ENCODE results near the gene MORC2. TPM values are rescaled to one million over a fixed set of nuclear protein-coding genes. Genes with fewer than 3 reads are reported as not detected.

Gene MORC2
- polyA plus RNA-seq, 1 donor from 2014 or later: 15.1 TPM

GRCh38 chr22:30928401-30928800, 40.2 kb downstream of the MORC2 start:
- H3K9me2 ChIP-seq (ENCODE audit: insufficient read depth, low read length): no peaks in the 10 kb centered on the region
- H3K36me3 ChIP-seq (ENCODE audit: insufficient read depth, low read length): no peaks in the 10 kb centered on the region
- H3K9me3 ChIP-seq (ENCODE audit: low read length): no peaks in the 10 kb centered on the region
- no peak overlapping the region for H3K27ac ChIP-seq (ENCODE audit: low read length)
- no peak overlapping the region for H2AFZ ChIP-seq (ENCODE audit: low read depth, low read length)
- no peak for TF ChIP-seq CTCF (IDR thresholded peaks at IDR 0.05; ENCODE audit: poor library complexity, severe bottlenecking)
- no peak for TF ChIP-seq TAF1 (IDR thresholded peaks at IDR 0.05; ENCODE audit: low read depth)
- TF ChIP-seq POLR2AphosphoS5 (IDR thresholded peaks at IDR 0.05): no peak
- no peak for TF ChIP-seq SMC3 (conservative IDR thresholded peaks at IDR 0.05; ENCODE audit: poor library complexity)
- TF ChIP-seq EP300 (conservative IDR thresholded peaks at IDR 0.05; ENCODE audit: poor library complexity, severe bottlenecking): no peak
- TF ChIP-seq RAD21 (conservative IDR thresholded peaks at IDR 0.05): no peak
- TF ChIP-seq REST (IDR thresholded peaks at IDR 0.05; ENCODE audit: borderline replicate concordance): no peak
- TF ChIP-seq MXI1 (conservative IDR thresholded peaks at IDR 0.05; ENCODE audit: poor library complexity, severe bottlenecking): no peak
- TF ChIP-seq EZH2 (IDR thresholded peaks at IDR 0.05; ENCODE audit: borderline replicate concordance, insufficient read depth, low read length, poor library complexity, severe bottlenecking): no peak
- no peak overlapping the region for H3K4me2 ChIP-seq (ENCODE audit: low read length)
- H3K4me3 ChIP-seq (ENCODE audit: low read length): no peak overlapping the region
- H3F3A ChIP-seq (ENCODE audit: insufficient read depth, low read length, poor library complexity, severe bottlenecking): no peaks in the 10 kb centered on the region
- no peak overlapping the region for H3K9ac ChIP-seq (ENCODE audit: low read length)
- H3K27me3 ChIP-seq (ENCODE audit: insufficient read depth, low read depth, low read length): no peaks in the 10 kb centered on the region
- no peaks in the 10 kb centered on the region for H3K79me2 ChIP-seq (replicated peaks; ENCODE audit: insufficient read depth, low read length)
- H4K20me1 ChIP-seq (ENCODE audit: insufficient read depth): no peaks in the 10 kb centered on the region

GRCh38 chr22:30927806-30928205, 40.8 kb downstream of the MORC2 start:
- no peaks in the 10 kb centered on the region for H3F3A ChIP-seq (ENCODE audit: insufficient read depth, low read length, poor library complexity, severe bottlenecking)
- H3K4me3 ChIP-seq (ENCODE audit: low read length): no peak overlapping the region
- H4K20me1 ChIP-seq (ENCODE audit: insufficient read depth): no peaks in the 10 kb centered on the region
- H3K27me3 ChIP-seq (ENCODE audit: insufficient read depth, low read depth, low read length): no peaks in the 10 kb centered on the region
- H3K9me2 ChIP-seq (ENCODE audit: insufficient read depth, low read length): no peaks in the 10 kb centered on the region
- H2AFZ ChIP-seq (ENCODE audit: low read depth, low read length): no peak overlapping the region
- no peak overlapping the region for H3K27ac ChIP-seq (ENCODE audit: low read length)
- H3K9ac ChIP-seq (ENCODE audit: low read length): no peak overlapping the region
- H3K9me3 ChIP-seq (ENCODE audit: low read length): no peaks in the 10 kb centered on the region
- H3K36me3 ChIP-seq (ENCODE audit: insufficient read depth, low read length): no peaks in the 10 kb centered on the region
- H3K4me2 ChIP-seq (ENCODE audit: low read length): no peak overlapping the region
- H3K79me2 ChIP-seq (replicated peaks; ENCODE audit: insufficient read depth, low read length): no peaks in the 10 kb centered on the region
- TF ChIP-seq RAD21 (conservative IDR thresholded peaks at IDR 0.05): no peak
- no peak for TF ChIP-seq TAF1 (IDR thresholded peaks at IDR 0.05; ENCODE audit: low read depth)
- TF ChIP-seq POLR2AphosphoS5 (IDR thresholded peaks at IDR 0.05): no peak
- TF ChIP-seq MXI1 (conservative IDR thresholded peaks at IDR 0.05; ENCODE audit: poor library complexity, severe bottlenecking): no peak

DNA sequence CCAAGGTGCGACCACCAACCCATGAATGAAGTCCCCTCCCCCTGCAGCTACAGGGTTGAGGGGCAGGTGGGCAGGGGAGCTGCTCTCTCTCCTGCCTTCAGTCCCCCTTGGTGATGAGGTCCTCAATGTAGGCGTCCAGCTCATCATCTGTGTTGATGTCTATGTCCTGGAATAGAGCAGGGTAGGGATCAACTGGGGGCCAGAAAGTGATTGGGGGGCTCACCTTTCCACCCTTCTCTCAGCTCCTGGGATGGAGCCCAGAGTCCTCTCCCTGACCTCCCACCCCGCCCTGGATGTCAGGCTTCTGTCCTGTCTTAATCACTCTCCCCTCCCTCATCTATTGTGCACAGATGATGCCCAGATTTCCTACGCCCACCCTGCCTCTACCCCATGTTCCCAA, 41.9 kb downstream of the MORC2 start:
- no peak overlapping the region for H3K4me3 ChIP-seq (ENCODE audit: low read length)
- no peaks in the 10 kb centered on the region for H3K27me3 ChIP-seq (ENCODE audit: insufficient read depth, low read depth, low read length)
- H3K79me2 ChIP-seq (replicated peaks; ENCODE audit: insufficient read depth, low read length): no peaks in the 10 kb centered on the region
- H3F3A ChIP-seq (ENCODE audit: insufficient read depth, low read length, poor library complexity, severe bottlenecking): no peaks in the 10 kb centered on the region
- H3K27ac ChIP-seq (ENCODE audit: low read length): no peak overlapping the region
- H3K4me2 ChIP-seq (ENCODE audit: low read length): no peak overlapping the region
- no peak overlapping the region for H3K9ac ChIP-seq (ENCODE audit: low read length)
- no peaks in the 10 kb centered on the region for H3K36me3 ChIP-seq (ENCODE audit: insufficient read depth, low read length)
- no peaks in the 10 kb centered on the region for H4K20me1 ChIP-seq (ENCODE audit: insufficient read depth)
- TF ChIP-seq CTCF (IDR thresholded peaks at IDR 0.05; ENCODE audit: poor library complexity, severe bottlenecking) (no peak), TAF1 (IDR thresholded peaks at IDR 0.05; ENCODE audit: low read depth) (no peak), MXI1 (conservative IDR thresholded peaks at IDR 0.05; ENCODE audit: poor library complexity, severe bottlenecking) (no peak), POLR2AphosphoS5 (IDR thresholded peaks at IDR 0.05) (no peak), EP300 (conservative IDR thresholded peaks at IDR 0.05; ENCODE audit: poor library complexity, severe bottlenecking) (no peak), EZH2 (IDR thresholded peaks at IDR 0.05; ENCODE audit: borderline replicate concordance, insufficient read depth, low read length, poor library complexity, severe bottlenecking) (no peak), SMC3 (conservative IDR thresholded peaks at IDR 0.05; ENCODE audit: poor library complexity) (no peak), RAD21 (conservative IDR thresholded peaks at IDR 0.05) (no peak), REST (IDR thresholded peaks at IDR 0.05; ENCODE audit: borderline replicate concordance) (no peak)
- H2AFZ ChIP-seq (ENCODE audit: low read depth, low read length): no peak overlapping the region
- H3K9me2 ChIP-seq (ENCODE audit: insufficient read depth, low read length): no peaks in the 10 kb centered on the region
- no peaks in the 10 kb centered on the region for H3K9me3 ChIP-seq (ENCODE audit: low read length)

All from neural cell (in vitro differentiated cells).